ENCODE data around the gene PURA. TPM values are rescaled to one million over a fixed set of nuclear protein-coding genes. Genes with fewer than 3 reads are reported as not detected.

The PURA gene
- total and polyA plus RNA-seq, 8 donors, result 8.3 to 25.0 (median 10.4) TPM

GRCh38 chr5:140133514-140134167, 19.7 kb downstream of the PURA start:
- intact Hi-C loops (cut with DNase I), result no loop called here
- ATAC-seq (peak; percentile 86), DNase-seq (no peak)
- Histone ChIP-seq H3K9me3 (no peaks in the 10 kb centered on the region), H3K27me3 (no peaks in the 10 kb centered on the region), H3K4me3 (no peak overlapping the region), H3K36me3 (no peaks in the 10 kb centered on the region), H3K27ac (no peak overlapping the region), H3K4me1 (peaks cover 12 to 25% of the 10 kb centered on the region in 2 donors)
- TF ChIP-seq, protein P1, sequence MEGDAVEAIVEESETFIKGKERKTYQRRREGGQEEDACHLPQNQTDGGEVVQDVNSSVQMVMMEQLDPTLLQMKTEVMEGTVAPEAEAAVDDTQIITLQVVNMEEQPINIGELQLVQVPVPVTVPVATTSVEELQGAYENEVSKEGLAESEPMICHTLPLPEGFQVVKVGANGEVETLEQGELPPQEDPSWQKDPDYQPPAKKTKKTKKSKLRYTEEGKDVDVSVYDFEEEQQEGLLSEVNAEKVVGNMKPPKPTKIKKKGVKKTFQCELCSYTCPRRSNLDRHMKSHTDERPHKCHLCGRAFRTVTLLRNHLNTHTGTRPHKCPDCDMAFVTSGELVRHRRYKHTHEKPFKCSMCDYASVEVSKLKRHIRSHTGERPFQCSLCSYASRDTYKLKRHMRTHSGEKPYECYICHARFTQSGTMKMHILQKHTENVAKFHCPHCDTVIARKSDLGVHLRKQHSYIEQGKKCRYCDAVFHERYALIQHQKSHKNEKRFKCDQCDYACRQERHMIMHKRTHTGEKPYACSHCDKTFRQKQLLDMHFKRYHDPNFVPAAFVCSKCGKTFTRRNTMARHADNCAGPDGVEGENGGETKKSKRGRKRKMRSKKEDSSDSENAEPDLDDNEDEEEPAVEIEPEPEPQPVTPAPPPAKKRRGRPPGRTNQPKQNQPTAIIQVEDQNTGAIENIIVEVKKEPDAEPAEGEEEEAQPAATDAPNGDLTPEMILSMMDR (IDR thresholded peaks at IDR 0.05), result no peak

- intact Hi-C loops (cut with DNase I), result no loop called here
- no peak for DNase-seq
- Histone ChIP-seq H3K27me3 (no peaks in the 10 kb centered on the region), H3K4me3 (no peak overlapping the region), H3K36me3 (no peaks in the 10 kb centered on the region), H3K27ac (no peak overlapping the region), H3K4me1 (peaks cover 12 to 25% of the 10 kb centered on the region in 2 donors), H3K9me3 (no peaks in the 10 kb centered on the region)
- TF ChIP-seq, protein P1 (IDR thresholded peaks at IDR 0.05), result no peak
- no peak for ATAC-seq
Measured at GRCh38 chr5:140134277-140134935, 20.5 kb downstream of the PURA start.

DNA sequence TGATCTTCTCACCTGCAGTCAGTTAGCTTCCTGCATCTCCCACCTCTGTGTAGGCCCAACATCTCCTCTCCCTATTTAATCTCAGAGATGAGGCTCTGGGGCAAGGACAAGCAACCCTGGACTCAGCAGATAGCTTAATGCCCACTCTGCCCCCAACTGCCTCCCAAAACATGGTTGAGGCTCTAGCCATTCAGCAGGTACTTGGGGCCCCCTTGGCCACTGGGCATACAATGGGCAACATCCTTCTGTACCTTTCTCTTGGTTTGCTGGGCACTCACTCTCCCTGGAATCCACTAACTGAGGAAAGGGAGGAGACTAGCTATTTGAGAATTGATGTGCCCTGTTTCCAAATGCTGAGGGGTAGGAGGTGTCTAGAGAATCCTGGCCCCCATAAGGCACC, 21.2 kb downstream of the PURA start:
- H3K36me3 ChIP-seq, result no peaks in the 10 kb centered on the region
- TF ChIP-seq, protein P1 (IDR thresholded peaks at IDR 0.05), result no peak
- H3K27me3 ChIP-seq, result no peaks in the 10 kb centered on the region
- DNase-seq (no peak), ATAC-seq (no peak)
- no peak overlapping the region for H3K27ac ChIP-seq
- H3K9me3 ChIP-seq, result no peaks in the 10 kb centered on the region
- intact Hi-C loops (cut with DNase I), result no loop called here
- peaks cover 12 to 25% of the 10 kb centered on the region in 2 donors for H3K4me1 ChIP-seq
- no peak overlapping the region for H3K4me3 ChIP-seq

DNA sequence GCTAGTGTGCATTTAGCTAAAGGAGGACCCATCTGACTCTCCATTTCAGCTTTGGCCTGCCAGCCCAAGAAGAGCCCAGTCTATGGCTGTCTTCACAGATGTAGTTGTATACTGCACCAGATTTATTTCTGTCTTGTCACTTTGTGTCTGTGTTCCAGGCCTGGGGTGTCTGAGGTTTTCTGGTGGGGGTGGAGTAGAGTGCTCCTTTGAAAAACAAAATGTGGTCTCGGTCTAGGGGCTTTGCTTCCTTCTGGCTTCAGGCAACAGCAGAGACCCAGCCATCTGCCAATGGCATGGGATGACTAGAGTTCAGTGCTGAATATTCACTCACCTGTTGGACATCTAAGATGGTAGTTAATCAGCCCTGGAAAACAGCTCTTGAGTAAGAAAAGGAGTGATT, 22.7 kb downstream of the PURA start:
- TF ChIP-seq, protein P1 (IDR thresholded peaks at IDR 0.05), result no peak
- Histone ChIP-seq H3K27ac (no peak overlapping the region), H3K4me1 (peaks cover 14 to 28% of the 10 kb centered on the region in 2 donors), H3K9me3 (no peaks in the 10 kb centered on the region), H3K36me3 (no peaks in the 10 kb centered on the region), H3K4me3 (no peak overlapping the region), H3K27me3 (no peaks in the 10 kb centered on the region)
- DNase-seq (no peak), ATAC-seq (no peak)
- intact Hi-C loops (cut with DNase I), result no loop called here

GRCh38 chr5:140140435-140140834, 26.5 kb downstream of the PURA start:
- intact Hi-C loops (cut with DNase I), result loop anchor here in 1 of 2 donors (10.0 kb wide), 1 partner anchor 346 kb away; the partner anchor contains the start of gene PSD2
- ATAC-seq, result peak; percentile 65
- peak overlapping the region in 1 of 2 donors; percentile 8 for H3K27ac ChIP-seq

More at GRCh38 chr5:140140435-140140834, 26.5 kb downstream of the PURA start:
- DNase-seq, result no peak
- no peaks in the 10 kb centered on the region for H3K36me3 ChIP-seq
- TF ChIP-seq, protein P1 (IDR thresholded peaks at IDR 0.05), result no peak
- H3K27me3 ChIP-seq, result peaks cover 0 to 7% of the 10 kb centered on the region in 2 donors
- peaks cover 7 to 12% of the 10 kb centered on the region in 2 donors for H3K4me1 ChIP-seq
- no peak overlapping the region for H3K4me3 ChIP-seq
- H3K9me3 ChIP-seq, result no peaks in the 10 kb centered on the region
